ENCODE measurements around the gene ZFP90.

- TF ChIP-seq POLR2AphosphoS5 (IDR thresholded peaks at IDR 0.05; ENCODE audit: low read depth, low read length) (no peak), CTCF (IDR thresholded peaks at IDR 0.05 in 2 of 3, conservative IDR thresholded peaks at IDR 0.05 in 1 of 3; ENCODE audit: borderline replicate concordance in 1 of 3, insufficient read depth in 1 of 3, low read depth in 2 of 3, low read length in 2 of 3) (no peak), POLR2A (IDR thresholded peaks at IDR 0.05; ENCODE audit: borderline replicate concordance, extremely low read depth, insufficient read depth, insufficient read length) (no peak), EZH2 (IDR thresholded peaks at IDR 0.05) (no peak)
Measured at GRCh38 chr16:68492151-68492542, 46.9 kb upstream of the ZFP90 start.
